OCI-LY7 (cell line): ENCODE measurements around the gene BRI3. TPM values are rescaled to one million over a fixed set of nuclear protein-coding genes. Genes with fewer than 3 reads are reported as not detected.

ENCODE experiments used
- BruUV-seq: library from RNA; stranded (reverse); fragments of 400-500 nt; replicated peaks from 2 replicates; lab custom pipeline; 2021; lab: Mats Ljungman, UMichigan
- CTCF ChIA-PET: fragments of 300-600 bp; sonication (Branson Sonifier 250); formaldehyde crosslinking; loops from one replicate; lab custom pipeline; 2022; ENCODE audit warnings: antibody characterized with exemption; ENCODE audit not compliant: unreplicated experiment; lab: Charles Lee
- POLR2A ChIA-PET: fragments of 300-600 bp; sonication (Branson Sonifier 250); formaldehyde crosslinking; loops from one replicate; lab custom pipeline; 2022; ENCODE audit warnings: antibody characterized with exemption; lab: Charles Lee
- DNase-seq: peaks from one replicate; pipeline ENCODE4 v3.0.0-alpha.2; 2015; ENCODE audit warnings: low spot score
- H2AFZ ChIP-seq: fragments of 200-600 bp; sonication (generic), shearing (Covaris generic); 2 replicates; pipeline ENCODE4 v1.6.1; 2014; ENCODE audit warnings: mild to moderate bottlenecking, antibody characterized with exemption, low read length, moderate library complexity
- H3K27ac ChIP-seq: fragments of 200-600 bp; sonication (generic); 2 replicates; pipeline ENCODE4 v1.5.1; 2014; ENCODE audit warnings: mixed run types, low read depth, mild to moderate bottlenecking, moderate library complexity, low read length, inconsistent platforms; ENCODE audit not compliant: poor library complexity, severe bottlenecking
- H3K36me3 ChIP-seq: fragments of 200-600 bp; sonication (generic); 2 replicates; pipeline ENCODE4 v1.6.1; 2014; ENCODE audit warnings: mild to moderate bottlenecking, antibody characterized with exemption, low read length, moderate library complexity, mixed read lengths; ENCODE audit not compliant: insufficient read depth
- H3K4me1 ChIP-seq: fragments of 200-600 bp; sonication (generic); 2 replicates; pipeline ENCODE4 v1.5.1; 2014; ENCODE audit warnings: mild to moderate bottlenecking, low read length; ENCODE audit not compliant: insufficient read depth, poor library complexity, severe bottlenecking
- H3K4me2 ChIP-seq: fragments of 200-600 bp; sonication (generic); 2 replicates; pipeline ENCODE4 v1.6.1; 2014; ENCODE audit warnings: mild to moderate bottlenecking, low read length
- H3K4me3 ChIP-seq: fragments of 200-600 bp; sonication (generic); 2 replicates; pipeline ENCODE4 v1.5.1; 2014; ENCODE audit warnings: mild to moderate bottlenecking, low read depth, low read length; ENCODE audit not compliant: poor library complexity, severe bottlenecking
- H3K79me2 ChIP-seq: fragments of 200-600 bp; sonication (generic); 2 replicates; pipeline ENCODE4 v1.6.1; 2016; ENCODE audit warnings: low read depth, mild to moderate bottlenecking, low read length, moderate library complexity, mixed read lengths; ENCODE audit not compliant: insufficient read depth
- H3K9me2 ChIP-seq: fragments of 200-600 bp; sonication (generic); 2 replicates; pipeline ENCODE4 v1.6.1; 2016; ENCODE audit warnings: mild to moderate bottlenecking, low read length, mixed read lengths; ENCODE audit not compliant: insufficient read depth
- H3K9me3 ChIP-seq: fragments of 200-600 bp; sonication (generic); 2 replicates; pipeline ENCODE4 v1.6.1; 2014; ENCODE audit warnings: mild to moderate bottlenecking, mixed run types, low read length, mixed read lengths
- H4K20me1 ChIP-seq: fragments of 200-600 bp; sonication (generic); 2 replicates; pipeline ENCODE4 v1.6.1; 2014; ENCODE audit warnings: mild to moderate bottlenecking, antibody characterized with exemption, low read length, moderate library complexity, mixed read lengths; ENCODE audit not compliant: insufficient read depth
- EZH2phosphoT487 ChIP-seq: fragments of 200-600 bp; sonication (generic); IDR thresholded peaks from 2 replicates; pipeline ENCODE4 v1.6.1; 2018; ENCODE audit warnings: low read depth, borderline replicate concordance, mild to moderate bottlenecking, mixed run types, antibody characterized with exemption, low read length, moderate library complexity, mixed read lengths
- intact Hi-C: fragments of 100-400 bp; cut with micrococcal nuclease; formaldehyde crosslinking; loops from one replicate; pipeline ENCODE4 v1.10.0; 2022; ENCODE audit not compliant: unreplicated experiment
- total RNA-seq, 2 experiments: library from RNA; depleted of rRNA in 1 of 2; stranded (reverse); fragments of >200 nt in 1 of 2; shearing (Covaris generic) in 1 of 2; gene quantifications; 2 replicates each; pipeline ENCODE4 v1.2.3, GENCODE V29; 2014 to 2022
- TF ChIP-seq, protein P1 (sequence below): fragments of 200-600 bp; sonication (generic); conservative IDR thresholded peaks from 2 replicates; pipeline ENCODE4 v1.5.1; 2014; ENCODE audit warnings: mild to moderate bottlenecking, antibody characterized with exemption, low read length, moderate library complexity, mixed read lengths

The BRI3 gene
- total RNA-seq, 2 experiments from 2014 or later, result 18.0 to 49.8 TPM

DNA sequence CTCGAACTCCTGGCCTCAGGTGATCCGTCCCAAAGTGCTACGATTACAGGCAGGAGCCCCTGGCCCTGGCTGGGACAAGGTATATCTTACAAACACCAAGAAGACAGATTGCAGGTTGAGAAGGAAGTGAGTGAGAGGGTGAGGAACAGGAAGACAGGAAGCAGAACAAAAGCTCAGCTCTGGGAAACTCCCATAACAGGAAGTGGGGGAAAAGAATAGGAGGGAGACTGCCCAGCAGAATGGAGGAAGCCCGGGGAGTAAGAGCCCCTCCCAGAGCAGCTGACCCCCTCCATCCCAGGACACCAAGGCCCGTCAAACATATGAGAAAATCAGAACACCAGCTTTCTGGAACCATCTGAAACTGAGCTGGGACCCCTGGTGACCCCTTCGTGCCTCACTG is 32.4 kb upstream of the BRI3 start:
- peaks cover 32% of the 10 kb centered on the region for H3K4me1 ChIP-seq
- no peak overlapping the region for H2AFZ ChIP-seq
- H3K4me2 ChIP-seq, result peak overlapping the region; percentile 22; the same call in 1 of the 2 replicates
- peaks cover 6% of the 10 kb centered on the region; the same call in 1 of the 2 replicates for H3K79me2 ChIP-seq
- POLR2A ChIA-PET, result interaction anchor here (0.6 kb wide), 1 partner anchor 1077 kb away, joined by 3 read pairs; the partner anchor contains the start of gene ARPC1A
- no peak overlapping the region for H3K4me3 ChIP-seq
- no peak for DNase-seq
- TF ChIP-seq, protein P1, sequence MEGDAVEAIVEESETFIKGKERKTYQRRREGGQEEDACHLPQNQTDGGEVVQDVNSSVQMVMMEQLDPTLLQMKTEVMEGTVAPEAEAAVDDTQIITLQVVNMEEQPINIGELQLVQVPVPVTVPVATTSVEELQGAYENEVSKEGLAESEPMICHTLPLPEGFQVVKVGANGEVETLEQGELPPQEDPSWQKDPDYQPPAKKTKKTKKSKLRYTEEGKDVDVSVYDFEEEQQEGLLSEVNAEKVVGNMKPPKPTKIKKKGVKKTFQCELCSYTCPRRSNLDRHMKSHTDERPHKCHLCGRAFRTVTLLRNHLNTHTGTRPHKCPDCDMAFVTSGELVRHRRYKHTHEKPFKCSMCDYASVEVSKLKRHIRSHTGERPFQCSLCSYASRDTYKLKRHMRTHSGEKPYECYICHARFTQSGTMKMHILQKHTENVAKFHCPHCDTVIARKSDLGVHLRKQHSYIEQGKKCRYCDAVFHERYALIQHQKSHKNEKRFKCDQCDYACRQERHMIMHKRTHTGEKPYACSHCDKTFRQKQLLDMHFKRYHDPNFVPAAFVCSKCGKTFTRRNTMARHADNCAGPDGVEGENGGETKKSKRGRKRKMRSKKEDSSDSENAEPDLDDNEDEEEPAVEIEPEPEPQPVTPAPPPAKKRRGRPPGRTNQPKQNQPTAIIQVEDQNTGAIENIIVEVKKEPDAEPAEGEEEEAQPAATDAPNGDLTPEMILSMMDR, result no peak
- no peak for TF ChIP-seq EZH2phosphoT487
- H3K27ac ChIP-seq, result no peak overlapping the region
- intact Hi-C loops, result no loop called here
- H3K36me3 ChIP-seq, result no peaks in the 10 kb centered on the region
- CTCF ChIA-PET, result interaction anchor here (0.6 to 0.7 kb wide), 3 partner anchors 46 to 1928 kb away, joined by 3 to 4 read pairs (median 3); partner anchors contain the start of gene GPC2
- H3K9me2 ChIP-seq, result no peaks in the 10 kb centered on the region
- BruUV-seq, result no TSS peak
- no peaks in the 10 kb centered on the region for H4K20me1 ChIP-seq
- H3K9me3 ChIP-seq, result no peaks in the 10 kb centered on the region

DNA sequence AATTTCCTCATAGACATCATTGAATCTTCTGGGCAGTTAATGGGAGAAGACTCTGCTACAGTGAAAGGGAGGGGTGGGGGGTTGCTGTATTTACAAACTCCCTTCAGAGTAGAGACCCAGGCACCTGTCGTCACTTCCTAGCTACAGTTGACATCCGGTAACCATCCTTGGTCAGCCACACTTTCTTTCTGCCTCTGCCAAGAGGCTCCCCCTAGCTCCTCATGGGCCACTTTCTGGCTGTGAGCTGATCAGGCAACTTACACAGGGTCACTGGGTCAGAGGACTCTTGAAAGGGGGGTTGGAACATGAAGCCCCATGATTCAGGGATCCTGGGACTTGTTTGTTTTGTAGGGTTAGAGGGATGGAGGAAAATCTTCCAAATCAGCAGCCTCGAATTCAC is 30.7 kb upstream of the BRI3 start:
- H3K9me2 ChIP-seq, result no peaks in the 10 kb centered on the region
- H3K27ac ChIP-seq, result peak overlapping the region; percentile 83
- intact Hi-C loops, result loop anchor here (1.0 to 5.0 kb wide), 4 partner anchors 31 to 1133 kb away; partner anchors contain the start of genes BRI3 and SDHAF3
- peak overlapping the region; percentile 100 for H3K4me2 ChIP-seq
- peak; percentile 78 for DNase-seq
- H3K79me2 ChIP-seq, result peaks cover 6% of the 10 kb centered on the region; the same call in 1 of the 2 replicates
- CTCF ChIA-PET, result interaction anchor here (0.6 kb wide), 1 partner anchor 393 kb away, joined by 3 read pairs; no protein-coding TSS in a partner anchor
- H3K36me3 ChIP-seq, result no peaks in the 10 kb centered on the region
- TF ChIP-seq, protein P1, result peak; percentile 60
- TF ChIP-seq EZH2phosphoT487, result no peak
- H3K4me3 ChIP-seq, result peak overlapping the region; percentile 86
- H2AFZ ChIP-seq, result peak overlapping the region; percentile 61; the same call in 1 of the 2 replicates
- H3K4me1 ChIP-seq, result peaks cover 32% of the 10 kb centered on the region
- TSS peak; percentile 65 for BruUV-seq
- POLR2A ChIA-PET, result interaction anchor here (0.6 to 1.8 kb wide), 11 partner anchors 30 to 626 kb away, joined by 3 to 5 read pairs (median 3); no protein-coding TSS in a partner anchor
- no peaks in the 10 kb centered on the region for H4K20me1 ChIP-seq
- H3K9me3 ChIP-seq, result no peaks in the 10 kb centered on the region

DNA sequence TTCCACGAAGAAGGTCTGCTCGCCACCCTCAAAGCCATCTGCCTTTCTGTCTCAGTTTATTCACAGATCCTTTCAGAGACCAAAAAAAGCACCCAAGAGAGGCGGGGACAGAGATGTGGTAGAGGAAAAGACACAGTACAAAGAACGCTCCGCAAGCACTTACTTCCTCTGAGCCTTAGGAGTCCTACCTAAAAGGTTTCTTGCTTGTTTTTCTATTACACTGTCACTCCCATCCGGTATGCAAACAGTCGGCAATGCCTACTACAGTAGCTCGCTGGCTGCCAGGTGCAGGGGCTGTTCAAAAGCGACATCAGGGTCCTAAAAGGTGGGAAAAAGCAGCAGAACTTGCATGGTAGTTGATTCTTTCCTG is 30.3 kb upstream of the BRI3 start:
- POLR2A ChIA-PET, result interaction anchor here (0.6 to 1.8 kb wide), 3 partner anchors 45 to 174 kb away, joined by 3 to 4 read pairs (median 3); no protein-coding TSS in a partner anchor
- peaks cover 32% of the 10 kb centered on the region for H3K4me1 ChIP-seq
- TF ChIP-seq, protein P1, result no peak; the same call in 1 of the 2 replicates
- TF ChIP-seq EZH2phosphoT487, result no peak
- no peaks in the 10 kb centered on the region for H3K9me3 ChIP-seq
- peak overlapping the region; percentile 83 for H3K27ac ChIP-seq
- BruUV-seq, result no TSS peak
- peaks cover 6% of the 10 kb centered on the region; the same call in 1 of the 2 replicates for H3K79me2 ChIP-seq
- peak overlapping the region; percentile 86 for H3K4me3 ChIP-seq
- H2AFZ ChIP-seq, result peak overlapping the region; percentile 61
- no peaks in the 10 kb centered on the region for H4K20me1 ChIP-seq
- no peaks in the 10 kb centered on the region for H3K36me3 ChIP-seq
- no peaks in the 10 kb centered on the region for H3K9me2 ChIP-seq
- peak; percentile 63 for DNase-seq
- intact Hi-C loops, result loop anchor here (1.0 to 5.0 kb wide), 4 partner anchors 30 to 1134 kb away; partner anchors contain the start of genes BRI3 and SDHAF3
- CTCF ChIA-PET, result no interaction called here
- peak overlapping the region; percentile 100 for H3K4me2 ChIP-seq
